Gastroesophageal sphincter (tissue), 3 donors: Measurements from ENCODE around the gene NRXN3.

Experiments used
- POLR2AphosphoS5 ChIP-seq: sonication (generic); formaldehyde crosslinking; IDR thresholded peaks from one replicate; pipeline ENCODE4 v1.6.1; 2017; ENCODE audit warnings: antibody characterized with exemption
- TF ChIP-seq, protein P1 (sequence below), 4 experiments: fragments of 200-600 bp in 2 of 4; fragments of 450-650 bp in 2 of 4; sonication (generic) in 1 of 4; IDR thresholded peaks; one replicate each; pipeline ENCODE4 v1.5.1; 2017 to 2019; ENCODE audit warnings: antibody characterized with exemption in 4 of 4, mild to moderate bottlenecking in 2 of 4, moderate library complexity in 2 of 4

DNA sequence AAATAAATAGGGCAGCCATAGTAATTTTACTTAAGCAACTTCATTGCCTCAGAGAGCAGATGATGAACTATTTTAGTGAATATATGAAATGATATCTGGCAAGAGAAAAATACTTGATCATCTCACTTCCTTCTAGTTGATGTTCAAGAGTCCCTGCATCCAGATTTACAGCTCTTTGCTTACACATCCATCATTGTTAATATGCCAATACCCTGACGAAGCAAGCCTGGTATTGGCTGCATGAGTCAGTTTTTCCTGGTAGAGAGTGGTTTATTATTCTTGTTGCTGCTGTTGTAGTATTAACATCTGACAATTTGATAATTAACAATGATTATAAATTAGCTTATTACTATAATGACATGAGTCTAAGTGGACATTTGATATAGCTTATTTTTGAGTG is 681.9 kb downstream of the NRXN3 start:
- TF ChIP-seq, protein P1, sequence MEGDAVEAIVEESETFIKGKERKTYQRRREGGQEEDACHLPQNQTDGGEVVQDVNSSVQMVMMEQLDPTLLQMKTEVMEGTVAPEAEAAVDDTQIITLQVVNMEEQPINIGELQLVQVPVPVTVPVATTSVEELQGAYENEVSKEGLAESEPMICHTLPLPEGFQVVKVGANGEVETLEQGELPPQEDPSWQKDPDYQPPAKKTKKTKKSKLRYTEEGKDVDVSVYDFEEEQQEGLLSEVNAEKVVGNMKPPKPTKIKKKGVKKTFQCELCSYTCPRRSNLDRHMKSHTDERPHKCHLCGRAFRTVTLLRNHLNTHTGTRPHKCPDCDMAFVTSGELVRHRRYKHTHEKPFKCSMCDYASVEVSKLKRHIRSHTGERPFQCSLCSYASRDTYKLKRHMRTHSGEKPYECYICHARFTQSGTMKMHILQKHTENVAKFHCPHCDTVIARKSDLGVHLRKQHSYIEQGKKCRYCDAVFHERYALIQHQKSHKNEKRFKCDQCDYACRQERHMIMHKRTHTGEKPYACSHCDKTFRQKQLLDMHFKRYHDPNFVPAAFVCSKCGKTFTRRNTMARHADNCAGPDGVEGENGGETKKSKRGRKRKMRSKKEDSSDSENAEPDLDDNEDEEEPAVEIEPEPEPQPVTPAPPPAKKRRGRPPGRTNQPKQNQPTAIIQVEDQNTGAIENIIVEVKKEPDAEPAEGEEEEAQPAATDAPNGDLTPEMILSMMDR (IDR thresholded peaks at IDR 0.05) = no peak
- no peak for TF ChIP-seq POLR2AphosphoS5
